C4-2B (cell line): ENCODE data around the gene CCDC182.

Experiments
- CTCF ChIP-seq: fragments of 450-650 bp; conservative IDR thresholded peaks from 2 replicates; pipeline ENCODE4 v1.5.1; 2017; ENCODE audit warnings: mild to moderate bottlenecking
- ZFX ChIP-seq: fragments of 450-650 bp; IDR thresholded peaks from 2 replicates; pipeline ENCODE4 v1.6.1; 2017

- no peak for TF ChIP-seq CTCF
- TF ChIP-seq ZFX, result no peak
Measured at GRCh38 chr17:57701124-57701523, 44.0 kb downstream of the CCDC182 start.
